Measurements from ENCODE around the gene INPP5B.
"Not testable (repeated sequence)": the region's sequence is repeated elsewhere in the genome, so short reads cannot be mapped to it uniquely, and the experiment has no call there.

The INPP5B gene

DNA sequence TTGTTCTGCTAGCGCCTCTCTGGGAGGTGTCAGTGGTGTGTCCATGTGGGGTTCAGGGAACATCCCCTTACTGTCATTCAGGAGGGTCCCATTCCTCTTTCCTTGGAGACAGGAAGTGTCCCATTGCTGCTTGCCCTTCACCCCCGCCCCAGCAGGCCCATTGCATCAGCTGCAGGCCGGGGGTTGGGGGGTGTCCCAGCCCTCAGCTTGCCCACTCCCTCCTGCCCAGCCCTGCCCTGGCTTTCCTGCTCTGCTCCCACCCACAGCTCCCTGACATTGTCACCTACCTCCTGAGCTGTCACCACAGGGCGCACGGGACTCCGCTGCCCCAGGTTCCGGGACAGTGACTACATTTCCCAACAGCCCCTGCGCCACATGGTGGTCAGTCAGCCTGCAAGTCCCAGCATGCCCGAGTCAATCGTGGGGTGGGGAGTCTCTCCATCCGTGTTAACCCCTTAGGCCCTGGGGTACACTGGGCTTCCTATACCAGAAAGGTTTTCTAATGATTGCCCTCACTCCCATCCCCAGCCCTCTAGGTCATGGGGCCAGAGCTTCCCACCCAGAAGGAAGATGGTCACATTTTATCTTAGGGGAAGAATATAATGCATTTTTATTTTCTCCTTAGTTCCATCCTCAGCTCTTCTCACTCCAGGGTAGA, at the start of gene INPP5B:
Gene INPP5B, minus strand, starts transcription at position 351 of the 658 bp plus-strand sequence. CDS start 745 bp downstream, outside the sequence.
- peak; percentile 96 for DNase-seq (ENCODE audit: low spot score)

GRCh38 chr1:37995751-37996345, 49.0 kb upstream of the INPP5B start:
- DNase-seq (ENCODE audit: low spot score) = peak; percentile 14

DNA sequence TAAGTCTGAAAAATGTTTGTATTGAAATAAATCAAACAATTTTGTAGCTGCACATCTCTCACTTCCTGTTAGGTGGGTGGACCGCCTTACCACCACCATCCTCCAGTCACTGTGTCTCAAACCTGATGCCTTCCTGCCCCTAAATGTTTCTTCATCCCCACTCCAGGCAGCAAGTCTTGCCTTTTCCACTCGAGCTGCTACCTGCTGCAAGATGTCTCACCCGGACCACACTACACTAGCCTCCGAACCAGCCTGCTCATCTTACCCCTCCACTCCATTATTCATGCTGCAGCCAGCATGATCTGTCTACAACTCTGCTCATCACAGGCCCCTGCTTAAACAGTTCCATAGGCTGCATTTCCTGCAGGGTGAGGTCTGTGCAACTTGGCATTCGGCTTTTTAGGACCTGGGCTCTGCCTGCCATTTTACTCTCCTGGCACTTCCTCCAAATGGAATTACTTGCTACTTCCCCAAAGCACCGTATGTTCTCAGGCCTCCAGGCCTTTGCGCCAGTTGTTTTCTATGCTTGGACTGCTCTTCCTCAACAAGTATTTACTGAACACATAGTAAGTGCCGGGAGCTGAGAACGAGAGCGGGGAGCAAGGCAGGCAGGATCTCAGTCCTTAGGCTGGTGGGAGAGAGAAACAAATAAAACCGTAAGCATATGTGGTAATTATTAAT, 48.2 kb upstream of the INPP5B start:
- DNase-seq (ENCODE audit: low spot score) = no peak

- DNase-seq (ENCODE audit: low spot score) = peak; percentile 17
These were observed 42.6 kb upstream of the INPP5B start for GRCh38 chr1:37989361-37989930.

- DNase-seq (ENCODE audit: low spot score) = no peak
These were observed 40.8 kb upstream of the INPP5B start for GRCh38 chr1:37987679-37988078.

GRCh38 chr1:37983546-37983945, 36.7 kb upstream of the INPP5B start:
- no peak for DNase-seq (ENCODE audit: low spot score)

DNA sequence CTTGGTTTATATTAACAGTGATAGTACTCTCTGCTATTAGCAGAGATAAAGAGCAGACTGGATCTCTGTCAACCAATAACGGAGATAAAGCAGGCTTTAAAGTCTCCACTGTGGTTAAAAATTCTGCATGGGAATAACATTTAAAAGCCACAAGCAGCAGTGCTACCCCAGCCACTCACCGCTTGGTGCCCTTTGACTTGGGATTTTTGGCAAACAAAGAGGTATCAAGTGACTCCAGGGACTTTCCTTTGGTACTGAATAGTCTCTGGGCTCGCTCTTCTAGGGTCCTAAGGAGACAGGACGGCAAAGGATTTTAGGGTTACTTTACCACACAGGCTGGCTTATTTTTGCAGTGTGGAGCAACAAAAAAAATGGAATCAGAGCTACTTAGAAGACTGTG, 31.7 kb upstream of the INPP5B start:
- DNase-seq (ENCODE audit: low spot score) = no peak

DNA sequence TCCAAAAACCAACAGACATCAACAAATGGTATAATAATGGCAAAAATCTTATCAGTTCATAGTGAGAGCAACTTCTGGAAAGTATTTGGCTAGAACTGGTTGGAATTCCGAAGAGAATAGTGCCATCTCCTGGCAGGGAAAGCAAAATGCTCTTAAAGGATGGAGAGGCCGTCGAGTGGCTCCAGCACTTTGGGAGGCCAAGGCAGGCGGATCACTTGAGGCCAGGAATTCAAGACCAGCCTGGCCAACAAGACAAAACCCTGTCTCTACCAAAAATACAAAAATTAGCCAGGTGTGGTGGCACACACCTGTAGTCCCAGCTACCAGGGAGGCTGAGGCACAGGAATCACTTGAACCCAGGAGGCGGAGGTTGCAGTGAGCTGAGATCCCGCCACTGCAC, 28.2 kb upstream of the INPP5B start:
- DNase-seq (ENCODE audit: low spot score) = peak; percentile 42

GRCh38 chr1:37974567-37974966, 27.7 kb upstream of the INPP5B start:
- DNase-seq (ENCODE audit: low spot score) = no peak

DNA sequence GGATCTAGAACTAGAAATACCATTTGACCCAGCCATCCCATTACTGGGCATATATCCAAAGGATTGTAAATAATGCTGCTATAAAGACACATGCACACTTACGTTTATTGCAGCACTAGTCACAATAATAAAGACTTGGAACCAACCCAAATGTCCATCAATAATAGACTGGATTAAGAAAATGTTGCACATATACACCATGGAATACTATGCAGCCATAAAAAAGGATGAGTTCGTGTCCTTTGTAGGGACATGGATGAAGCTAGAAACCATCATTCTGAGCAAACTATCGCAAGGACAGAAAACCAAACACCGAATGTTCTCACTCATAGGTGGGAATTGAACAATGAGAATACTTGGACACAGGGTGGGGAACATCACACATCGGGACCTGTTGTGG, 26.8 kb upstream of the INPP5B start:
- not testable (repeated sequence) for DNase-seq (ENCODE audit: low spot score)

- no peak for DNase-seq (ENCODE audit: low spot score)
These were observed 18.4 kb upstream of the INPP5B start for GRCh38 chr1:37965301-37965700.

DNA sequence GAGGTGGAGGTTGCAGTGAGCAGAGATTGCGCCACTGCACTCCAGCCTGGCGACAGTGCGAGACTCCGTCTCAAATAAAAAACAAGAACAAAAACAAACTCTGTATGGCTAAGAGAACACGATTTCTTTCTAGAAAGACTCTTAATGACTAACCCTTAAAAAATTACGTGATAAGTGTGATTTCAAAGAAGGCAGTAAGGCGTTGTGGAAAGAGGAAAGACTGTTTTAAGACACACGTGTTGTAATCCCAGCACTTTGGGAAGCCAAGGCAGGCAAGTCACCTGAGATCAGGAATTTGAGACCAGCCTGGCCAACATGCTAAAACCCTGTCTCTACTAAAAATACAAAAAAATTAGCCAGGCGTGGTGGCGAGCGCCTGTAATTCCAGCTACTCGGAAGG, 17.3 kb upstream of the INPP5B start:
- not testable (repeated sequence) for DNase-seq (ENCODE audit: low spot score)

DNA sequence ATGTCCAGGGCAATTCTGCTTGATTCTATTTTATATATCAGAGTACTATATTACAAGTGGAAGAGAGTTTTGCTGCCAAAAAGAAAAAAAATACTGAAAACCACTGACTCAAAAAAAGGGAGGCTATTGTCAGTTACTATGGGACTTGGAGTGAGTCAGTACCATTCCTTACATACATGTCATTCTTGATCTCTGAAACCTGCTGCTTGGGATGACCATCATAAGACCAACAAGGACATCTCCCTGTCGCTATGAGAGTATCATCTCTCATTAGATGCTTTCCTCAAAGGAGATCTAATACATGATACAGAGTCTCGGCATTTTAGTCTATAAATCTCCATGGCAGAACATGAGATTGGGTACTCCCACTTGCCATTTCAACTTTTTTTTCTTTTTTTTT, 11.8 kb upstream of the INPP5B start:
- DNase-seq (ENCODE audit: low spot score) = no peak

DNA sequence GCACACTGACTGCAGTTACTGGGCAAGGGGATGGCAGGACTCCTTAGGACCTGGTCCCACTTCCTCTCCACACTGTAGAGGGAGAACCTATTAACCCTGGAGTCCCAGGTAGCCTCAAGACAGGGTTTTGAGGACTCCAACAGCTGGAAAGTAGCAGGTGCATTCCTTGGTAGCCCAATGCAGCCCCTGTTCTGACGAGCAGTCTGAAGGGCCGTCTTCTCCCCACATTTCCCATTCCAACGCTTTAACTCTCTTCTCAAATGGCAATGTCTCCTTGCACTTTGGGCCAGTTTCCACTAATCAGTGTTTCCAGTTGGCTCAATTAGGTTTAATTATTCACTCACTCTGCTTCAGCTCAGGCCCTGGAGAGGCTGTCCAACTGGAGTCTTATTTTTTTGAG, 8.8 kb upstream of the INPP5B start:
- DNase-seq (ENCODE audit: low spot score) = no peak

DNA sequence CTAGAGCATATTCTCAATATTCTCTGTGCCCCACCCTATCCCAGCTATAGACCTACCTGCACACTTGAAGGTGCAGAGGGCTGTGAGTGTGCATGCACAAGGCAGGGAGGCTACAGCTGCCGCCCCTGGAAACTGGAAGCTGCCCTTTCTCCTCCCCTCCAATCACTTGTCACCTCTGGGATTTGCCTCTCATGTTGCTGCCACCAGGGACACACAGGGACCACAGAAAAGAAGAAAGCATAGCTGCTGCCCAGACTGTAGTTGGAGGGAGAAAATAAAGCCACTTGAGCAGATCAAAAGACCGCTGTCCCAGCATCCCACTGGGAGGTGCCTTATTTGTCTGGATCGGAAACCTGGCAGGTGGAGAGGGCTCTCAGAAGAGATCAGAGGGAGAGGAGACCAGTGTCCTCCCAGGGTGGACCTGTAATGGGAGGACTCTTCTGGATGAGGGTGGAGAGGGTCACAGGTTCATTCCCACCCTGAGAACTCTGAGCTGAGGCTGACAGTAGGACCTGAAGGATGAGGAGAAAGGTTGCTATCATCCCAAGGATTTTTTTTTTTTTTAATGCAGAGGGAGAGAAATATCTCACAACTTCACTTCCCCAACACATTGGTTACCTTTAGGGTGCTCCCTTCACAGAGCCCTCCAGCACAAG, 7.6 kb upstream of the INPP5B start:
- DNase-seq (ENCODE audit: low spot score) = no peak

GRCh38 chr1:37952738-37953137, 5.9 kb upstream of the INPP5B start:
- no peak for DNase-seq (ENCODE audit: low spot score)

DNA sequence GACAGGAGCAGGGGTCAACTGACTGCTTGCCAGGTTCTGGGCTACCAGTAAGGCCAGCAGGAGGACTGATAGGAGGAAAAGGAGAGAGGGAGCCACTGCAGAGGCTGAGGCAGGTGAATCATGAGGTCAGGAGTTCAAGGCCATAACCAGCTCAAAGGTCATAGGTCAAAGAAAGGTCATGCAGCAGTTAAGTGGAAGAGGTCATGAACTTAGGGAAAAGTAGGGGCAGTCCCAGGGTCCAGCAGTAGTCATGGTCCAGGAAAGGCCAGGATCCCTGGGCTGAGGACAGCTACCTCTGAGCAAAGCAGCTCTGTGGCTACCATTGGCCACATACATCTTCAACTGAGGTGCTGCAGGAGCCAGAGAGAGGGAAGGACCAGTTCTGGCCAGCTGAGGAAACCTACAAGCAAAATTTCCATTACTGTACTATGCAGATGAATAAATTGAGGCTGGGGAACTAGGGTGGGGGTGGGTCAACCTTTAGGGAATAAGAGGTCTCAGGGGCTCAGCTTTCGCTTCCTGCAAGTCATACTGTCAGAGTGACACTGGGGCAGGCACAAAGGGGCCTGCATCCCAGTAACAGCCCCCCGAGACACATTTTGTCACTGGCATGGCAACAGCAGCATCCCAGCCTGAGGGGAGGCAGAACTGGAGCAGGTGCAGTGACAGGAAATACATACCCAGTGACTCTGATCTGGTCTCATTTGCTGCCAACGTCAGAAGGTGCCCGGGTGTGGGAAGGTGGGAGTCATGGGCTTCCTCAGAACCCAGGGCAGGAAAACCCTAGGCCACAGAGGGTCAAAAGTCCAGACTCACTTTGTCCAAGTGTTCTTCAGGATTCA, 5.2 kb upstream of the INPP5B start:
- no peak for DNase-seq (ENCODE audit: low spot score)

- DNase-seq (ENCODE audit: low spot score) = no peak
These were observed 4.4 kb upstream of the INPP5B start for GRCh38 chr1:37951041-37951782.

DNA sequence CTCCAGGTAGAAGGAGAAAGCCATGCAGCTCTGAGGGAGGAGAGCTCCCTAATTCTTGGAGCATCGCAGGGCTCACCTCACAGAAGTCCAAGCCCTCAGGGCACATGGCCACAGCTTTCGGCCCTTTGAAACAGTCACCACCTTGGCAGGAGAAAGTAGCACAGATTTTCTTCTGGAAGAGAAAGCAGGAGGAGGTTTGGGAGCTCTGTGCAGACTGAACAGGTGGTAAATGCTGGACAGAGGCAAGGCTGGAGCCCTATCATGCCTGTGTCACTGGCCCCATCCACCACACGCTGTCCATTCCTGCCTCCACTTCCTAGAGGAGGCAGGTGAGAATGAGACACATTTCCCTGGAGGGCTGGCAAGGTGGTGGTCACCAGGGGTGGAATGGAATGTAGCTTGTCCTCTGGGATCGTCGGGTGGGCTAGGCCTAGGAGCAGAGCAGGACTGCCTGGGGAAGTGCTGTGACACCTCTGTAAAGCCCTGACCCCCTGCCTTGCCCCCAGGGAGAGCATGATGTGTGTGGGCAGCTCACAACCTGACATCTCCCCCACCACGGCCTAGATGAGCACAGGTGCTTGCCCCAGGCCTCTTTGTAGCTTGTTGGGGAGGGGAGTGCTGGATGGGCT, 2.8 kb upstream of the INPP5B start:
- DNase-seq (ENCODE audit: low spot score) = no peak

DNA sequence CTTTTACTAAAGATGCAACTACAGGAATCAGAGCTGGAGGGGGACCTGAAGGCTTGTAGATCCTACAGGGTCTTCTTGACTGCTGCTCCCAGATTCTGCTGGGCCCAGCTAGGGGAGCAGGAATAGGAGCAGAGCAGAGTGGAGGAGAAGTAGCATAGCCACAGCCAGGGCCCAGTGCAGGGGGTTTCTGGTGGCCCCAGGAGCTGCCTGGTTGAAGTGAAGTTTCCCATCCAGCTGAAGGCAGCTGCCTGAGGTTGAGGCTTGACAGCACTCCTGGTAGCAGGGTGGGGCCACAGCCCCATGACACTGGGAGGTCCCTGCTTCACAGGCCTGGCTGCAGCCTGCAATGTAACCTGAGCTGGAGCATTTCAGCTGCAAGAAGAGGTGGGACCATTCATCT, 2.0 kb upstream of the INPP5B start:
- DNase-seq (ENCODE audit: low spot score) = no peak
